ENCODE measurements around the gene NEURL1. TPM values are rescaled to one million over a fixed set of nuclear protein-coding genes. Genes with fewer than 3 reads are reported as not detected.

The NEURL1 gene
- total and polyA plus RNA-seq, 2 donors (not counting 1 experiment from before 2014, with no cell fraction given), result 0.30 to 0.57 TPM

DNA sequence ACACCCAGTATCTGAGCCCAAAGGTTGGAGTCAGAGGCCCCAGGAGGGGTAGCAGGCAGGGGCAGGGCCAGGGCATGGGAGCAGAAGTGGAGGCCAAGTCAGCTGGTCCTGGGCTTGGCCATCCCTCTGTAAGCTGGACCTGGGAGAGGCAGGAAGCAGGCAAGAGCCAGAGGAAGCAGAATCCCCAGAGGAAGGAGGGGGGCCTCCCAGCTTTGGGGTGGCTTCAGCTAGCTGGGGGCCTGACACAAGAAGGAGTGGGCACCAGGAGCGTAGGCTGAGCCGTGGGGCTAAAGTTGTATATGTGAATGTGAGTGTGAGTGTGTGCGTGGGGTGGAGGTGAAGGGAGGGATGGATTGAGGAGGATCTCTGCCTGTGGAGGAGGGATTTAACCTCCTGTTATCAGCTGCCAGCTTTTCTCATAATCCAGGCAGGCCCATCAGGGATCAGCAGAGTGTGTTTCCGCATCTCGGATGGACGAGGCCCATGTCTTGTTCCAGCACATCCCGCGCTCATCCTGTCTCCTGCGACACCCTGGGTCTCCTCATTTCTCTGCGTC lies 54.0 kb downstream of the NEURL1 start:
- Histone ChIP-seq H2AFZ (ENCODE audit: insufficient read depth, low read depth, low read length, poor library complexity, severe bottlenecking) (no peak overlapping the region), H3K4me1 (ENCODE audit: control insufficient read depth in 2 of 2, insufficient read depth in 2 of 2, low read length in 2 of 2) (peaks cover 9 to 22% of the 10 kb centered on the region in 2 donors), H3K27me3 (replicated peaks in 1 of 4; ENCODE audit: control extremely low read depth in 1 of 4, control insufficient read depth in 3 of 4, insufficient read depth in 4 of 4, low read length in 3 of 4) (peaks cover 0 to 7% (median 3%) of the 10 kb centered on the region in 4 experiments), H3K36me3 (replicated peaks in 1 of 2; ENCODE audit: control extremely low read depth in 1 of 2, control insufficient read depth in 1 of 2, extremely low read depth in 1 of 2, insufficient read depth in 2 of 2, low read length in 1 of 2) (no peaks in the 10 kb centered on the region), H3K27ac (ENCODE audit: low read length in 2 of 2) (no peak overlapping the region), H3K4me2 (replicated peaks; ENCODE audit: low read depth, low read length, poor library complexity, severe bottlenecking) (no peak overlapping the region), H3K79me2 (ENCODE audit: control insufficient read depth, insufficient read depth, low read length) (no peaks in the 10 kb centered on the region), H3K9me3 (ENCODE audit: control extremely low read depth in 1 of 3, control insufficient read depth in 2 of 3, insufficient read depth in 1 of 3, low read length in 2 of 3) (peaks cover 0 to 3% (median 0%) of the 10 kb centered on the region in 3 donors), H3K9ac (ENCODE audit: low read length) (no peak overlapping the region), H3K4me3 (ENCODE audit: control extremely low read depth in 1 of 5, extremely low read depth in 1 of 5, insufficient read depth in 1 of 5, low read depth in 2 of 5, low read length in 4 of 5) (no peak overlapping the region), H4K20me1 (ENCODE audit: control insufficient read depth, insufficient read depth, low read length, poor library complexity, severe bottlenecking) (no peaks in the 10 kb centered on the region)
- Mint-ChIP-seq H3K27ac (no peak overlapping the region), H3K4me1 (peaks cover 25% of the 10 kb centered on the region), H3K27me3 (peaks cover 3% of the 10 kb centered on the region), H3K4me3 (no peak overlapping the region), H3K9me3 (ENCODE audit: insufficient read depth) (no peaks in the 10 kb centered on the region)
- POLR2A ChIA-PET, result no interaction called here
- no peak for ATAC-seq (ENCODE audit: low read depth)
- no peak for TF ChIP-seq CTCF (IDR thresholded peaks at IDR 0.05)
- no peak for TF ChIP-seq EZH2 (IDR thresholded peaks at IDR 0.05; ENCODE audit: borderline replicate concordance, insufficient read depth, low read depth, low read length, poor library complexity, severe bottlenecking)
- WGBS (ENCODE audit: insufficient coverage), result 90% methylated on average over 8 of the region's 10 CpGs
- intact Hi-C loops (cut with micrococcal nuclease), result no loop called here
- peak; percentile 1 for DNase-seq
- CTCF ChIA-PET, result interaction anchor here (1.0 to 1.4 kb wide), 3 partner anchors 17 to 139 kb away, joined by 3 to 6 read pairs (median 3); no protein-coding TSS in a partner anchor

- intact Hi-C loops (cut with micrococcal nuclease), result no loop called here
- 89% methylated on average over 1 of the region's 3 CpGs for WGBS (ENCODE audit: insufficient coverage)
- Histone ChIP-seq H2AFZ (ENCODE audit: insufficient read depth, low read depth, low read length, poor library complexity, severe bottlenecking) (no peak overlapping the region), H3K27ac (ENCODE audit: low read length in 2 of 2) (no peak overlapping the region), H3K9me3 (ENCODE audit: control extremely low read depth in 1 of 3, control insufficient read depth in 2 of 3, insufficient read depth in 1 of 3, low read length in 2 of 3) (peaks cover 0 to 3% (median 0%) of the 10 kb centered on the region in 3 donors), H3K36me3 (replicated peaks in 1 of 2; ENCODE audit: control extremely low read depth in 1 of 2, control insufficient read depth in 1 of 2, extremely low read depth in 1 of 2, insufficient read depth in 2 of 2, low read length in 1 of 2) (no peaks in the 10 kb centered on the region), H4K20me1 (ENCODE audit: control insufficient read depth, insufficient read depth, low read length, poor library complexity, severe bottlenecking) (no peaks in the 10 kb centered on the region), H3K4me1 (ENCODE audit: control insufficient read depth in 2 of 2, insufficient read depth in 2 of 2, low read length in 2 of 2) (peaks cover 3 to 17% of the 10 kb centered on the region in 2 donors), H3K4me3 (ENCODE audit: control extremely low read depth in 1 of 5, extremely low read depth in 1 of 5, insufficient read depth in 1 of 5, low read depth in 2 of 5, low read length in 4 of 5) (no peak overlapping the region), H3K27me3 (replicated peaks in 1 of 4; ENCODE audit: control extremely low read depth in 1 of 4, control insufficient read depth in 3 of 4, insufficient read depth in 4 of 4, low read length in 3 of 4) (peaks cover 0 to 3% (median 1%) of the 10 kb centered on the region in 4 experiments), H3K79me2 (ENCODE audit: control insufficient read depth, insufficient read depth, low read length) (no peaks in the 10 kb centered on the region), H3K9ac (ENCODE audit: low read length) (no peak overlapping the region), H3K4me2 (replicated peaks; ENCODE audit: low read depth, low read length, poor library complexity, severe bottlenecking) (no peak overlapping the region)
- POLR2A ChIA-PET, result no interaction called here
- Mint-ChIP-seq H3K27ac (no peak overlapping the region), H3K9me3 (ENCODE audit: insufficient read depth) (no peaks in the 10 kb centered on the region), H3K27me3 (peaks cover 4% of the 10 kb centered on the region), H3K4me3 (no peak overlapping the region), H3K4me1 (peaks cover 20% of the 10 kb centered on the region)
- ATAC-seq (ENCODE audit: low read depth), result no peak
- CTCF ChIA-PET, result interaction anchor here (1.3 to 1.4 kb wide), 2 partner anchors 57 to 138 kb away, joined by 3 to 6 read pairs; no protein-coding TSS in a partner anchor
- no peak for DNase-seq
- TF ChIP-seq EZH2 (IDR thresholded peaks at IDR 0.05; ENCODE audit: borderline replicate concordance, insufficient read depth, low read depth, low read length, poor library complexity, severe bottlenecking), result no peak
- no peak for TF ChIP-seq CTCF (IDR thresholded peaks at IDR 0.05)
Measured at GRCh38 chr10:103548006-103548405, 54.5 kb downstream of the NEURL1 start.
